Mesenteric fat pad (tissue), 1 donor: ENCODE measurements around the gene GNL2. TPM values are rescaled to one million over a fixed set of nuclear protein-coding genes. Genes with fewer than 3 reads are reported as not detected.

Experiments used
- DNase-seq: peaks from one replicate; pipeline ENCODE4 v3.0.0-alpha.2; 2020; ENCODE audit warnings: low spot score
- long read RNA-seq: library from polyadenylated mRNA; unstranded; transcript quantifications from one replicate; pipeline ENCODE4 v2.0.0, GENCODE V29; 2020
- total RNA-seq: library from RNA; stranded (reverse); fragmentation: NEBNext Ultra II Directional; extraction: Animal tissue kit (Norgen Biotek cat#: 25700); gene quantifications from one replicate; pipeline ENCODE4 v1.2.1, GENCODE V29; 2021
- donor health status: DM: yes; HTN: yes; CAD: no.

Gene GNL2
- total RNA-seq, result 53.0 TPM
- long read RNA-seq, transcript GNL2-201 (16 exons, 2,334 nt), result major isoform, 72 of 121 reads
- long read RNA-seq, partial matches to known transcripts, result 34 of 121 reads
- long read RNA-seq, other reads (novel, unspliced or antisense), result 12 of 121 reads

GRCh38 chr1:37595440-37596181, at the start of gene GNL2:
Gene GNL2 (minus strand): TSS chr1:37595937. CDS start chr1:37595822, 115 bp downstream.
- peak; percentile 99 for DNase-seq

DNA sequence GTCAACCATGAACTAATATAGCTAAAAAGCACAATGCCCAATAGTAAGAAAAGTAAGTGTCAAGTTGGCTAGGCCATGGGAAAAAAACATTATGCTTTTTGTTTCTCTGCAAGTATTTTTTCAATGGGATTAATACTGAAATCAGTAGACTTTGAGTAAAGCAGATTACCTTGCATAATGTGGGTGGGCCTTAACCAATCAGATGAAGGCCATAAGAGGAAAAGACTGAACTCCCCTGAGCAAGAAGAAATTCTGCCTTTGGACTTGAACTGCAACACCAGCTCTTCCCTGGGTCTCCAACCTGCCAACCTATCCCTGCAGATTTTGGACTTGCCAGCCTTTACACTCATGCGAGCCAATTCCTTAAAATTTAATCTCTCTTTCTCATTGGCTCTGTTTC, 45.3 kb upstream of the GNL2 start:
- no peak for DNase-seq

DNA sequence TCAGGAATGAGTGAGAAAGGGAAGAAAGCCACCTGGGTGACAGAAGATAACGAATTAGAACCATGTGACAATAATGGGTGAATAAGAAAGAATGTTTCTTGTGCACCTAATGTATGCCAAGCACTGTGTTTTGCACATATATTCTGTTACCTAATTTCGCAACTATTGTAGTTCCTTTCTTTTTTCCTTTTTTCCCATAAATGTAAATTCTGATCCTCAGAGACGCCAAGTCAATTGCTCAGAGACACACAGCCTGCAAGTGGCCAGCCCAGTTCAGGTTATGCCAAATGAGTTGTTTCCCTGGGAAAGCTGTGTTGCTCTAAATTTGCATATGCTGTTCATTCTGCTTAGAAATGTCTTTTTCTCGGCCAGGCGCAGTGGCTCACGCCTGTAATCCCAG, 40.7 kb upstream of the GNL2 start:
- DNase-seq, result no peak

GRCh38 chr1:37634992-37635902, 39.5 kb upstream of the GNL2 start:
- DNase-seq, result no peak

DNA sequence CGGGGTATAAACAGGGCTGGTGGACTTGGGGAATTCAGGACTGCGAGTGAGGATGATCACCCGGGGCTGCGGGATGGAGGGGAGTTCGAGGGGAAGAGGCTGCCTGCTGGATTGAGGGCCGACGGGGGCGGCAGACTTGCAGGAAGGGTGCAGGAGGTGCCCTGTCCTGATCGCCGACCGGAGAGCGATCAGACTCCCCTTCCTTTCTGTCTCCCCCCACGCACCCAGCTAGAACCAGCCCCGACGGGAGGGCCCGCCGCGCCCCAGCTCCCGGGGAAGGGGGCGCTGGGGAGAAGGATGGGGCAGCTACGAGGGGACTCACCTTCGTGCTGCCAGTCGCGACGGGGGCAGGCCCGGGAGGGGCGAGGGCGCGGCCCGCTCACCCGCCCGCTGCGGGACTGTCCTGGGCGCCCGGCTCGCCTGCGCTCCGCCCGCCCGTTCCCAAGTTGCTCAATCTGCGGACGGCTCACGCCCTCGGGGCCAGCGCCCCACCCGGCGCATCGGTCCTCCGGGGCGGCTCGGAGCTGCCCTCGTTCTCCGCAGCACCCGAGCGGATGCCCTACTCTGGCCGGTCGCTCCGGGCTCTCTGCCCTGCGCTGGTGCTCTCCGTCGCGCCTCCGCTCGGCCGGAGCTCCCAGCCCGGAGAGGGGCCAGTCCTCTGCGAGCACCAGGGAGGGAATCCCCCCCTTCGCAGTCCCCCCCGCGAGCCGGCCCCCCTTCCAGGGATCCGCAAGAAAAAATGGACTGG, 38.7 kb upstream of the GNL2 start, which contains the start of gene RSPO1:
Gene RSPO1 (minus strand): TSS at position 649 of the 748 bp plus-strand sequence. CDS start 5,231 bp downstream, outside the sequence.
- no peak for DNase-seq

DNA sequence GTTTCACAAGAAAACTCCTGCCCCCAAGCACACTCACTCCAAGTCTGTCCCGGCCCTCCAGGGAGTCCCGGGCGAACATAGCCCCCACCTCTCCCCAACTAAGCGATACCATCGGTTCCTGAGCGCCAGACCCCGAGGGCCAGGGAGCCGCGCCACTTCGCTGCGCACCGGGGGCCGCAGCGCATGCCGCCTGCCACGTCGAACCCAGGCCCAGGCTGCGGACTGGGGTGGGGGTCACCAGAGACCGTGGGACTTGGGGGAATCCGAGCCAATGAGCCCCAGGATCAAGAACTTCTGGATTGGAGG, 38.2 kb upstream of the GNL2 start:
- no peak for DNase-seq

DNA sequence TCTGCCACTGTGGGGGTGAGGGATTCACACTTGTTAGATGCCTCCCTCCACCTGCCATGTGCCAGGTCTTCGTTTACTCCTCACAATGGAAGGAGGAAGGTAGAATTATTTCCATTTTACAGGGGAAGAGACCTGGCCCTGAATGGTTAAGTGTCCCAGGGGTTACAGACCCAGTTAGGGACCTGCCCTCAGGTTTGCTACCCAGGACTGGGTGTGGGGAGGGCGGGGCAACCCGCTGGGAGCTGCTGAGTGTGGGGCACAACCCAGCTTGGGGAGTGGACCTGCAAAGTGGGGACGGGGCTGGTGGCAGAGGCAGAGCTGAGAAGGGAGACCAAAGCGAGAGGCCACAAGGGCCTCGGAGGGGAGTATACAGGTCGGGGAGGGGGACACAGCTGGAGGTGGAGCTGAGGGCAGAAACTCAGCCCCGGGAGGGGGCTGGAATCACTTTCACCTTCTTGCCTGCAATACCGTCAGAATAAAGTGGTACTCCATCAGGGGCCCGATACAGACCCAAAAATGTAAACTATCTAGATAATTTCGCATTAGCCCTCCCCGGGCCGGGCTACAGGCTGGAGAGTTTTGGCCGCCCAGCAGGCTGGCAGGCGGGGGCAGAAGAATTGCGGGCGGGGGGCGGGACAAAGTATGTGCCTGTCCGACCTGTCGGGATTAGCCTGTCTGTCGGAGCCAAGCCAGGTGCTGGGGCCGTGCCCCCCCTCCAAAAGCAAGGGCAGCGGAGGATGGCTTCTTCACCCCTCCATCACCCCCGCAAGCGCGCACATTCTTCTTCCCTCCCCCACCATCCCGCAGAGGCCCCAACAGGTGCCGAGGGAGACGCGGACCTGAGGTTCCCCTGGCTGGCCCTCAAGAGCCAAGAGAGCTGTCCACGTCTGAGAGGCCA, 37.6 kb upstream of the GNL2 start:
- DNase-seq, result no peak

DNA sequence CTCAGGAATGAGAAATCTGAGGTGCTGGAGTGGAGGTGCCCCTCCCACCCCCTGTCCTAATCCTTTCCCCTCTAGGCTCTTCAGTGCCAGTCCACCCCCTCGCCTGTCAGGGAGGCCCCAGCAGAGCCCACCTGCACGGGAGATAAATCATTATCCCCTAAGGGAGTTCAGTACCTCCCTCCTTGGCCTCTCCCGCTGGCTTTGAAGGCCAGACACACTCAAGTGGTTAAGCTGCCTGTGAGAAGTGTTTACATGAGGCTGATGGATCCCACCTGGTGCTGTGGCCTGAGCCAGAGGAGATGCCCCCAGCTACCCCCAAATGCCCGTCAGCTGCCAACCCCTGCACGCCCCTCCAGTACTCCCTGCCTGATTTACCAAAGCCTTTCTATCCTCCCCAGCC, 35.3 kb upstream of the GNL2 start:
- no peak for DNase-seq

DNA sequence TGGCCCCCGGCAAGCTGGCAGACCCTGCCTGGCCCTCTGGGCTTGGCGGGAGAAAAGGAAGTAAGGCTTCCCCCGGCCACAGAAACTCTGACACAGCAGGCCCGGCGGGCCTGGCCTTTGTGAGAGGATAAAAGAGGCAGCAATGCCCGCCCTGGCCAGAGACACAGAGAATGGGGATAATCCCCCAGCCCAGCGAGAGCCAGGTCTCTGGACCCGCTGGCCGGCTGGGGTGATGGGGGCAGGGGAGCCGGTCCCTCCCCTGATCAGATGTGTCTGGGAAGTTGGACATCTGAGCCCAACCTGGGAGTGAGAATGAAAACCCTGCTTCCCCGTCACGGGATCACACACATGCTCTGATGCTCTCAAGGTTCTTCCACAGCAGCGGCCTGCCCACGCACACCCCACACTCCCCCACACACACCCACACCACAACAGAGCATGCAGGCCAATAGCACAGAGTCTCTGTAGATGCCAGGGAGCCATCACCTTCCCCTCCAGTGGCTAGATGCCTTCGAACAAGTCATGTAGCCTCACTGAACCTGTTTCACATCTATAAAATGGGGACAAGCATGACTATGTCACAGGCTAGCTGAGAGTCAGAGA, 34.8 kb upstream of the GNL2 start:
- DNase-seq, result no peak

DNA sequence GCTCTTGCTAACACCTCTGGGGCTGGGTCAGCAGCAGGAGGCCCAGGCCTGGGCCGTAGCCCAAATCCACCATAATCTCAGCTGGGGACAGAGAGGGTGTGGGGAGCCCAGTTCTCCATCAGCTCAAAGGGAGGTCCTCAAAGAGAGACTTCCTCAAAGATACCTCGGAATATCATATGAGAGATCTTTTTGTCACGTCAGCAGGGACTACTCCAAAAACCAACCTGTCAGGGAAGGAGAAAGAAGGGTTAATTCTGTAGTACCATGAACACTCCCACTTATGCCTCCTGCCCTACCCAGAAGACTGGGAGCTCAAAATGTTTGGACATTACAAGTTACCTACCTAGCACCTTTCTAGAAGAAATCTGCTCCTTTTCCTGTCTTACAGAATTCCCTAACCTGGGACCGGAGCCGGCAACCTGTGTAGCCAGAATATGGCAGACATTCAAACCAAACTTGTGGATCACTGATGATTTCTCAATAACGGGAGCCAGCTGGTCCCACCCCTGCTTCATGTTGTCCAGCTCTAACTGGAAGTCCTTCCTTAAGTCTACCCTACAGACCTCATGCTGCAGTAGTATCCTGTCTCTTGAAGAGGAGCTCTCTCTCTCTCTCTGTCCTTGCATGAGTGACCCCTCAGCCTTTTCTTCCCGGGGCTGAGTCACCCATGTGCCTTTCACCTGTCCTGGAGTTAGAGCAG, 34.1 kb upstream of the GNL2 start:
- no peak for DNase-seq

DNA sequence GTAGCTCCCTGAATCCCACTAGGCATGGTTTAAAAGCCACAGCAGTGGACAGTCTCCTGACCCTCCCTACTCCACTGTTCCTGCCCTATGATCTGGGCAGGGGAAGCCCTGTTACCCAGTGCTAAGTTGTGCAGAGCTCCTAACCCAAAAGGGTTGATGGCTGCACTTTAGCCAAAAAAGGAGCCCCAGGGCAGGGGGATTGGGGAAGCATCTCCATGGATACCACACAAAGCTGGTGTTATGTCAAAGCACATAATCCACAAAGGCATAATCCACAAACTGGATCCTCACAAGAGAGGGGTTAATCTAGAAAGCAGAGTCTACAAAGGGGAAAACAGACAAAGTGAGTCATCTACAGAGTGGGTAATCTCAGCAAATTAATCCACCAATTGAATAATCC, 33.3 kb upstream of the GNL2 start:
- DNase-seq, result no peak

- DNase-seq, result no peak
Measured at GRCh38 chr1:37628026-37628556, 32.4 kb upstream of the GNL2 start.

GRCh38 chr1:37622131-37622530, 26.4 kb upstream of the GNL2 start:
- DNase-seq, result no peak

- DNase-seq, result no peak
Measured at GRCh38 chr1:37621326-37621870, 25.7 kb upstream of the GNL2 start.

DNA sequence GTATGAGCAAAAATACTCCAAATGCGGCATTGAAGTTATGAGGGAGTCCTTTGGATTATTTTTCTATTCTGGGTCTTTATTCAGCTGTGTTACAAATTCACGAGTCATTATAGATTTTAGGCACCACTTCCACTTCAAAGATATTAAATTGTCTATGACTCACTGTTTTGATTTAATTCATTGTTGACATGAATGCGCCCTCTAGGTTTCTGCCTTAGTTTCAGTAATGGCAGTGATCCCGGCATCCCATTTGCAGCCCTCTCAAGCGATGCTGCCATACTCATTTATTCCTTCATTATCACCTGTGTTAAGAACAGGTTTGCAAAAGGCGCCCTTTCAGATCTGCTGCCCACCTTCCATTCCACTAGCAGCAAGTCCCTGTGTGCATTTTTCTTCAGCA, 25.0 kb upstream of the GNL2 start:
- no peak for DNase-seq

DNA sequence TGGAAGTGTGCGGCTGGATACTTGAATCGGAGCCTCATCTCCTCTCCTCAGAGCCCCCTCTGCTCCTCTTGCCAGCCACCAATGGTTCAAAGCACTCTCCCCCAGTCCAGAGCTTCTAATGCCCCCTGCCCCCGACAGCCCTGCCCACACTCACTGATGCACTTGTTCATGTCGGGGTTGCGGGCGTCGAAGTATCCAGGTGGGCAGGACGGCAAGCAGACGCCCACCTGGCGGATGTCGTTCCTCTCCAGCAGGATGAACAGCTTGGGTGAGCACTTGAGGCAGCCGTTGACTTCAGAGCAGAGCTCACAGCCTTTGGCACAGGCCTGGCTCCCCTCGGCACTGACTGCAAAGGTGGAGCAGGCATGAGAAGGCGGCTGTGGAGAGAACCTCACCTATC, 20.6 kb upstream of the GNL2 start:
- no peak for DNase-seq

DNA sequence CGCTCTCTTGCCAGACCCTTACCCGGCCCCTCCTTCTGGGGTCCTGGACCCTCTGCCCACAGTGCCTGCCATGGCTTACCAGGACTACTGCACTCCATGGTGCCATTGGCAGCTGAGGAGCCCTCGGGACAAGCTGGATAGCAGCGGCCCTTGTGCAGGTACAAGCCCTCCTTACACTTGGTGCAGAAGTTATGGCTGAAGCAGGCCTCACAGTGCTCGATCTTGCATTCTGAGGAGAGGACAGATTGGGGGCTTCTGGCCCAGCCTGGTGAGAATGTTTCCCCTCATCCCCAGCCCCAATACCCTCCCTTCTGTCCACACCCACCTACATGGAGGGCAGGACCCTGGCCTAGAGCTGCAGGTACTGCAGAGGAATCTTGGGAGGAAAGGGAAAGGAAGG, 18.4 kb upstream of the GNL2 start:
- DNase-seq, result peak; percentile 69

DNA sequence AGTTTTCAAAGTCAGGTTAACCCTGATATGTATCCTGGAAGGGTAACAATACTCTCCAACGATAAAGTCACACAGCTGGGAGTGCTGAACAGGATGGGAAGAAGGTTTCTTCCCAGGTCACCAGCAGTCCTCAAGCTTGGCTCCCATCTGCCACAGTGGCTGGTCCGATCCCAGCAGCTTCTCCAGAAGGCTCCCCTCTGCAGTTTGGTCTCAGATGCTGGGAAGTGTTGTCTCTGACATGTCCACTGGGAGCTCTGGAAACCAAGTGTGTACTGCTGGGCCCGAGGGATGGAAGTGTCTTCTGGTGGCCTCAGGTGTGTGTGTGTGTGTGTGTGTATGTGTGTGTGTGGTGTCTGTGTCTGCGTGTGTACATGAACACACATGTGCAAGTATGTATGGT, 16.4 kb upstream of the GNL2 start:
- DNase-seq, result no peak

GRCh38 chr1:37609994-37610393, 14.3 kb upstream of the GNL2 start:
- no peak for DNase-seq
